ENCODE measurements around the gene MCM9.

Gene MCM9

DNA sequence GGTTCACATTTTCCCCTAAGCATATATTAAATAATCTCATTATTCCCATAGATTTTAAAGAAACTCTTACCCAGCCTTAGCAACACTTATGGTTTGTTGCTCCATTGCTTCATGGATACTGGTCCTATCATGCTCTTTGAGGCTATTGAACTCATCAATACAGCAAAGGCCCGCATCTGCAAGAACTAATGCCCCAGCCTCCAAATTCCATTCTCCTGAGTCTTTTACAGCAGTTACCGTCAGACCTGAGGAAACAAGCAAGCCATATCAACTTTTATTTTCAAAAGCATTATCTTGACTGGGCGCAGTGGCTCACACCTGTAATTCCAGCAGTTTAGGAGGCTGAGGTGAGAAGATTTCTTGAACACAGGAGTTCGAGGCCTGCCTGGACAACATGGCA lies 78.7 kb downstream of the MCM9 start:
- TF ChIP-seq CTCF (conservative IDR thresholded peaks at IDR 0.05), result no peak
- no peak overlapping the region for H3K27ac ChIP-seq

DNA sequence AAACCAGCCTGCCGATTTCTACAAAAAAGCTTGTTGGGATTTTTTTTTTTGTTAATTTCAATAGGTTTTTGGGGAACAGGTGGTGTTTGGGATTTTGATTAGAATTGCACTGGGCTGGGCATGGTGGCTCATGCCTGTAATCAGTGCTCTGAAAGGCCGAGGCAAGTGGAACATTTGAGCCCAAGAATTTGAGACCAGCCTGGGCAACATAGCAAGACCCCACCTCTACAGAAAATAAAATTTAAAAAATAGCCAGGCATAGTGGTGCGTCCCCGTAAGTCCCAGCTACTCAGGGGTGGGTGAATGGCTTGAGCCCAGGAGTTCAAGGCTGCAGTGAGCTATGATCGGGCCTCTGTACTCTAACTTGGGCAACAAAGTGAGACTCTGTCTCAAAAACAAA lies 81.6 kb downstream of the MCM9 start:
- no peak overlapping the region for H3K27ac ChIP-seq
- TF ChIP-seq CTCF (conservative IDR thresholded peaks at IDR 0.05), result no peak

DNA sequence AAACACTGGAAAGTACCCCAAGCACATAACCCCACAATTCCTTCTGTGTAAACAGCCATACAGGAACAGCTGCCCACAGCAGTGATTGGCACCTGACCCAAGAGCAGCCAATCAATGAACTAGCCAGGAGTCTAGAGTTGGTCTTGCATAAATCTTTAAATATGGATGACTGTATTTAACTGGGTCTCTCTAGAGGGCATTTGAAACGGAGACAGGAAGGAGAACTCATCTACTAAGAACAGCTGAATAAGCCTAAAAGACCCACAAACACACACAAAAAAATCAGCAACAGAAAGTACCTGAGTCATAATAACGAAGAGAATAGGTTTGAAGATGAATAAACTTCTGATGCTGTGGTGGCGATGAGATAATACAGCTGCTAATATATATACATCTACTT lies 90.0 kb downstream of the MCM9 start:
- no peak for TF ChIP-seq CTCF (conservative IDR thresholded peaks at IDR 0.05)

GRCh38 chr6:118843685-118844390 lies 91.1 kb downstream of the MCM9 start:
- no peak for TF ChIP-seq CTCF (conservative IDR thresholded peaks at IDR 0.05)
- H3K27ac ChIP-seq, result no peak overlapping the region

More for the DNA sequence above, 90.0 kb downstream of the MCM9 start:
- no peak overlapping the region for H3K27ac ChIP-seq

GRCh38 chr6:118830691-118831090 lies 104.3 kb downstream of the MCM9 start:
- TF ChIP-seq CTCF (conservative IDR thresholded peaks at IDR 0.05), result no peak
- no peak overlapping the region for H3K27ac ChIP-seq

GRCh38 chr6:118829817-118830478 lies 105.0 kb downstream of the MCM9 start:
- H3K27ac ChIP-seq, result no peak overlapping the region
- no peak for TF ChIP-seq CTCF (conservative IDR thresholded peaks at IDR 0.05)

GRCh38 chr6:118826096-118826495 lies 108.9 kb downstream of the MCM9 start:
- no peak for TF ChIP-seq CTCF (conservative IDR thresholded peaks at IDR 0.05)
- no peak overlapping the region for H3K27ac ChIP-seq

All from VCaP (cell line).